ENCODE results near the gene MAP3K14.

Gene MAP3K14

DNA sequence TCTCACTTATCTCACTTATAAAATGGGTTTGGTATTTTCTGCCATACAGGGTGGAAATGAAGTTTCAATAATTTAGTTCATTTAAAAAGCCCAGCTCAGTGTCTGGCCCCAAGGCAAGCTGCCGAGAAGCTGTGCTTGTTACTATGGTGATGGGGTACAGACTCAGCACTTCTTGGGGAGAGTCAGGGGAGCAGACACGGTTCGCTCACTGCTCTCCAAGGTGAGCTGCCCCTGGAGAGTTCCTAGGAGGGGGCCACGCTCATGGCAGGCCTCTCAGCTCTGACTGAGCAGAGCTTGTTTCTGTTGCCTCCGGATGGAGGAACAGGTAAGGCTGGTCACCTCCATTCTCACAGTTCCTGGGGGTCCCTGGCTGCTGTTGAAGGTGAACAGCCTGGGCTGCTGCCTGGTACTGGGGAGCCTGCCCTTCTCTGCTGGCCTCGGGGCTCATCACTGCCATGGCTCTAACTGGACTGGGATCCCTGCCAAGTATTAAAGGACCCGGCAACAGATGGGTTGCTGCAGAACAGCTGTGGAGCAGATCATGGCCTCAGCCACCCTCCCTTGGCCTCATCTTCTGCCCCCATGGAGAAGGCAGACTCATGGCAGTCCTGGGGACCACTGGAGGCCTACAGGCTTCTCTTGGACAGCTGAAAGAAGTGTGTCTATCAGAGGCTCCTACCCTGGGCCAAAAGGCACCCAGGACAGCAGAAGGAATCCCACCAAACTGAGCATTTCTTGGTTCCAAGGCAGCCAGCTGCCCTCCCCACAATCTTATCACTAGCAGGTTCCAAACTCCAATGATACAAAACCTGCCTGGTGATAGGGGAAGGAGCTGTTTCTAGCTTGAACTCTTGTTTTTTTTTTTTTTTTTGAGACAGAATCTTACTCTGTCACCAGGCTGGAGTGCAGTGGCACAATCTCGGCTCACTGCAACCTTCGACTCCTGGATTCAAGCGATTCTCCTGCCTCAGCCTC is 29.0 kb downstream of the MAP3K14 start:
- Histone ChIP-seq H3K4me3 (ENCODE audit: low read length) (no peak overlapping the region), H3K36me3 (replicated peaks; ENCODE audit: low read depth, low read length) (peaks cover 61% of the 10 kb centered on the region), H3K9me3 (ENCODE audit: insufficient read depth, low read length) (no peaks in the 10 kb centered on the region), H3K27me3 (ENCODE audit: low read depth, low read length) (no peaks in the 10 kb centered on the region), H3K4me2 (ENCODE audit: low read length) (no peak overlapping the region), H2AFZ (ENCODE audit: low read depth, low read length) (no peak overlapping the region), H3K4me1 (ENCODE audit: low read length) (peaks cover 21% of the 10 kb centered on the region), H3K27ac (ENCODE audit: low read length) (no peak overlapping the region), H3K79me2 (ENCODE audit: low read length) (peaks cover 49% of the 10 kb centered on the region), H4K20me1 (ENCODE audit: insufficient read depth, low read length) (peaks cover 39% of the 10 kb centered on the region), H3K9ac (ENCODE audit: low read length) (no peak overlapping the region)
- no peak for TF ChIP-seq EZH2phosphoT487 (IDR thresholded peaks at IDR 0.05; ENCODE audit: low read depth)
- TF ChIP-seq, protein P1, sequence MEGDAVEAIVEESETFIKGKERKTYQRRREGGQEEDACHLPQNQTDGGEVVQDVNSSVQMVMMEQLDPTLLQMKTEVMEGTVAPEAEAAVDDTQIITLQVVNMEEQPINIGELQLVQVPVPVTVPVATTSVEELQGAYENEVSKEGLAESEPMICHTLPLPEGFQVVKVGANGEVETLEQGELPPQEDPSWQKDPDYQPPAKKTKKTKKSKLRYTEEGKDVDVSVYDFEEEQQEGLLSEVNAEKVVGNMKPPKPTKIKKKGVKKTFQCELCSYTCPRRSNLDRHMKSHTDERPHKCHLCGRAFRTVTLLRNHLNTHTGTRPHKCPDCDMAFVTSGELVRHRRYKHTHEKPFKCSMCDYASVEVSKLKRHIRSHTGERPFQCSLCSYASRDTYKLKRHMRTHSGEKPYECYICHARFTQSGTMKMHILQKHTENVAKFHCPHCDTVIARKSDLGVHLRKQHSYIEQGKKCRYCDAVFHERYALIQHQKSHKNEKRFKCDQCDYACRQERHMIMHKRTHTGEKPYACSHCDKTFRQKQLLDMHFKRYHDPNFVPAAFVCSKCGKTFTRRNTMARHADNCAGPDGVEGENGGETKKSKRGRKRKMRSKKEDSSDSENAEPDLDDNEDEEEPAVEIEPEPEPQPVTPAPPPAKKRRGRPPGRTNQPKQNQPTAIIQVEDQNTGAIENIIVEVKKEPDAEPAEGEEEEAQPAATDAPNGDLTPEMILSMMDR (IDR thresholded peaks at IDR 0.05; ENCODE audit: low read depth, low read length) = no peak

DNA sequence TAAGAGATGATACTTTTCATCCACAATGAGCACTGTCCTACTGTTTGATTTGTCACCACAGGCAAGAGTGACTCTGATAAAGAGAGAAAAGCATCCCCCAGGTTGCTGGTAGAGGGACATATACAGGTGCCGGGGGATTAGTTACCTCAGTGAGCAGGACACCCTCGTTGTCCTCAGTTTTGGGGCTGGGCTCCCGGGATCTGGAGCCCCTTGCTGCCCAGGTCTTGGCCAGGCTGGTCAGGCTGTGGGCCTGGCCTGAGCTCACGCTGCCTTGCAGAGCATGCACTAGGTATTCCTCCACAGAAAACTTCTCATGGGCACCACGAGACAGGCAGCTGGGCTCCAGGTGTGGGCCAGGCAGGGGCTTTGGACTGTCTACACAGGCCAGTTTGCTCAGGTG is 30.5 kb downstream of the MAP3K14 start:
- Histone ChIP-seq H3K9ac (ENCODE audit: low read length) (no peak overlapping the region), H3K27me3 (ENCODE audit: low read depth, low read length) (no peaks in the 10 kb centered on the region), H3K9me3 (ENCODE audit: insufficient read depth, low read length) (no peaks in the 10 kb centered on the region), H3K4me1 (ENCODE audit: low read length) (peaks cover 6% of the 10 kb centered on the region), H3K79me2 (ENCODE audit: low read length) (peaks cover 33% of the 10 kb centered on the region), H3K36me3 (replicated peaks; ENCODE audit: low read depth, low read length) (peaks cover 61% of the 10 kb centered on the region), H4K20me1 (ENCODE audit: insufficient read depth, low read length) (peaks cover 24% of the 10 kb centered on the region), H3K4me3 (ENCODE audit: low read length) (no peak overlapping the region), H3K4me2 (ENCODE audit: low read length) (no peak overlapping the region), H3K27ac (ENCODE audit: low read length) (no peak overlapping the region), H2AFZ (ENCODE audit: low read depth, low read length) (no peak overlapping the region)
- TF ChIP-seq, protein P1 (IDR thresholded peaks at IDR 0.05; ENCODE audit: low read depth, low read length) = no peak
- no peak for TF ChIP-seq EZH2phosphoT487 (IDR thresholded peaks at IDR 0.05; ENCODE audit: low read depth)

DNA sequence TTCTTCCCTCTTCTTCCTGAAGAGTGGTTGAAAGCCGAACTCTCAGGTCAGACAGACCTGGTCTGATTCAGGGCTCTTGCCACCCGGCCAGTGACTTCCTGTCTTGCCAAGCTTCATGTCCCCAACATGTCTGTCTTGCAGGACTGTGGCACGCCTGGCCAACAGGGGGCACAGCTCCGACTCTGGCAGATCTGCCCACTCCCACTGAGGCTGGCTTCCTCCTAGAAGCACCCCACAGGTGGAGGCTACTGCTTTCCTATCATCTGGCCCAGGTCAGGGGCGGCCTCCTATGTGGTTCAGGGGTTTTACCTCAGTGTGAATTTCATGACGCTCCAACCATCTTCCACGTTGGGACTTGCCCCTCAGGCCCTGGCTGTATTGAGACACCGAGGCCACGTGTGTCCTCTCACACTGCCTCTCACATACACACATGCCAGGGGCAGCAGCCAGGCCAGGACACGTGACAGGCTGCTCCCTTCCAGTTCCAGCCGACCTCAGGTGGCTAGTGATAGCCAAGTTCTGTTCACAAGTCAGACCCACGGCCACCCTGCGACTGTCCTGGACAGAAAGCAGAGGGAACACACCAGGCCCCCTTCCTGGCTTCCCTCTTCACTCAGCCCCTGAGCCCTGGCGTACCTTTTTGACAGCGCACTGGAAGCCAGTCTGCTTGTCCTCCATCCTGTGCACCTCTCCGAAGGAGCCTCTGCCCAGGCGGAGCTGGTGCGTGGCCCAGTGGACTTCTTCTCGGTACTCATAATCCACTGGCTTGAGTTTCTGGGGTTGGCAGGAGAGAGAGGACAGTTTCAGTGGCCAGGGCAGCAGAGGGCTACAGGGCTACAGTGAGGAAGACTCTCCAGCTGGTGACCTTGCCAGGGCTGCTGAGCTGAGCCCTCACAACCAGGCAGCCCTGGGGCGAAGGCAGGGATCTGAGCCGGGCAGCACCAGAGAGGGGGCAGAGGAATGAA is 32.4 kb downstream of the MAP3K14 start:
- H4K20me1 ChIP-seq (ENCODE audit: insufficient read depth, low read length) = peaks cover 6% of the 10 kb centered on the region; the same call in 1 of the 2 replicates
- no peak overlapping the region for H3K27ac ChIP-seq (ENCODE audit: low read length)
- TF ChIP-seq, protein P1 (IDR thresholded peaks at IDR 0.05; ENCODE audit: low read depth, low read length) = peak; percentile 37; the same call in 1 of the 2 replicates
- no peak for TF ChIP-seq EZH2phosphoT487 (IDR thresholded peaks at IDR 0.05; ENCODE audit: low read depth)
- H3K4me2 ChIP-seq (ENCODE audit: low read length) = no peak overlapping the region
- no peaks in the 10 kb centered on the region for H3K9me3 ChIP-seq (ENCODE audit: insufficient read depth, low read length)
- peaks cover 15% of the 10 kb centered on the region for H3K79me2 ChIP-seq (ENCODE audit: low read length)
- peaks cover 51% of the 10 kb centered on the region for H3K36me3 ChIP-seq (replicated peaks; ENCODE audit: low read depth, low read length)
- H3K27me3 ChIP-seq (ENCODE audit: low read depth, low read length) = no peaks in the 10 kb centered on the region
- H3K9ac ChIP-seq (ENCODE audit: low read length) = no peak overlapping the region
- no peaks in the 10 kb centered on the region for H3K4me1 ChIP-seq (ENCODE audit: low read length)
- no peak overlapping the region for H2AFZ ChIP-seq (ENCODE audit: low read depth, low read length)
- no peak overlapping the region for H3K4me3 ChIP-seq (ENCODE audit: low read length)
